GM12878 (cell line): ENCODE measurements around the gene SPTAN1. TPM values are rescaled to one million over a fixed set of nuclear protein-coding genes. Genes with fewer than 3 reads are reported as not detected.

ENCODE experiments used
- ATAC-seq: fragments of 200-7000 bp; cut with Tn5 transposase; 3 replicates; pipeline ENCODE4 v1.9.1; 2020; ENCODE audit warnings: mild to moderate bottlenecking, moderate library complexity
- Bru-seq: library from RNA; stranded (reverse); fragments of 400-500 nt; gene quantifications from one replicate; lab custom pipeline; 2021; lab: Mats Ljungman, UMichigan
- BruChase-seq, 2 experiments: library from RNA; stranded (reverse); fragments of 400-500 nt; gene quantifications; one replicate each; lab custom pipeline; 2021; lab: Mats Ljungman, UMichigan
- BruUV-seq: library from RNA; stranded (reverse); fragments of 400-500 nt; replicated peaks from 2 replicates; lab custom pipeline; 2021; lab: Mats Ljungman, UMichigan
- CTCF ChIA-PET: fragments of 300-600 bp; sonication (Branson Sonifier 250); formaldehyde crosslinking; extraction: SDS; loops from one replicate; lab custom pipeline; 2021; ENCODE audit warnings: inconsistent platforms; lab: Yijun Ruan, JAX
- POLR2A ChIA-PET: fragments of 350-600 bp; formaldehyde crosslinking; extraction: SDS; loops from one replicate; lab custom pipeline; 2021; ENCODE audit warnings: inconsistent platforms; lab: Charles Lee
- RAD21 ChIA-PET: fragments of 300-600 bp; sonication (Branson Sonifier 250); formaldehyde crosslinking; loops from one replicate; lab custom pipeline; 2023; ENCODE audit warnings: antibody characterized with exemption; ENCODE audit not compliant: unreplicated experiment; lab: Charles Lee
- SMC1A ChIA-PET: fragments of 300-600 bp; sonication (Branson Sonifier 250); formaldehyde crosslinking; loops from one replicate; lab custom pipeline; 2023; ENCODE audit not compliant: unreplicated experiment, uncharacterized antibody; lab: Charles Lee
- DNase-seq: peaks from one replicate; pipeline ENCODE4 v3.0.0-alpha.2; 2011; ENCODE audit warnings: low read depth, low spot score
- FAIRE-seq: peaks from 3 replicates; lab custom pipeline; 2011; peaks lifted over from hg19 to GRCh38; lab: Jason Lieb, UNC
- H2AFZ ChIP-seq: 2 replicates; pipeline ENCODE4 v1.6.0; 2011; ENCODE audit warnings: low read depth, low read length, control low read depth; ENCODE audit not compliant: control insufficient read depth
- H3K27ac ChIP-seq: 2 replicates; pipeline ENCODE4 v1.5.1; 2011; ENCODE audit warnings: control low read depth; ENCODE audit not compliant: control insufficient read depth, insufficient read depth
- H3K27me3 ChIP-seq, 2 experiments: replicated peaks in 1 of 2; 2 replicates each; pipeline versions ENCODE4 v1.6.0 to v1.6.1; 2011; ENCODE audit warnings: low read length in 1 of 2; ENCODE audit not compliant: control insufficient read depth in 2 of 2, insufficient read depth in 2 of 2
- H3K36me3 ChIP-seq, 2 experiments: 2 replicates each; pipeline ENCODE4 v1.5.1; 2011; ENCODE audit warnings: low read length in 1 of 2; ENCODE audit not compliant: control insufficient read depth in 2 of 2, insufficient read depth in 2 of 2
- H3K4me1 ChIP-seq: 2 replicates; pipeline ENCODE4 v1.6.1; 2011; ENCODE audit warnings: mild to moderate bottlenecking, low read length, moderate library complexity, mixed read lengths; ENCODE audit not compliant: control insufficient read depth, insufficient read depth
- H3K4me2 ChIP-seq: 2 replicates; pipeline ENCODE4 v1.6.0; 2011; ENCODE audit warnings: control low read depth; ENCODE audit not compliant: control insufficient read depth, insufficient read depth
- H3K4me3 ChIP-seq: fragments of 200-600 bp; sonication (generic); 2 replicates; pipeline ENCODE4 v1.5.1; 2016
- H3K79me2 ChIP-seq: 2 replicates; pipeline ENCODE4 v1.6.0; 2011; ENCODE audit warnings: low read length; ENCODE audit not compliant: control insufficient read depth, insufficient read depth
- H3K9ac ChIP-seq: 2 replicates; pipeline ENCODE4 v1.8.0; 2011; ENCODE audit warnings: low read length, control low read depth, mixed read lengths; ENCODE audit not compliant: control insufficient read depth, insufficient read depth
- H3K9me3 ChIP-seq: replicated peaks from 3 replicates; pipeline ENCODE4 v1.5.1; 2011; ENCODE audit warnings: mild to moderate bottlenecking, low read length; ENCODE audit not compliant: control insufficient read depth, insufficient read depth
- H4K20me1 ChIP-seq: 2 replicates; pipeline ENCODE4 v1.6.0; 2011; ENCODE audit not compliant: control insufficient read depth, insufficient read depth
- ATF7 ChIP-seq: fragments of 450-650 bp; IDR thresholded peaks from 2 replicates; pipeline ENCODE4 v1.6.1; 2016; ENCODE audit warnings: low read depth, mild to moderate bottlenecking
- BACH1 ChIP-seq: fragments of 450-650 bp; IDR thresholded peaks from 2 replicates; pipeline ENCODE4 v1.6.1; 2017; ENCODE audit warnings: mild to moderate bottlenecking, borderline replicate concordance
- CBFB ChIP-seq: IDR thresholded peaks from 2 replicates; pipeline ENCODE4 v1.6.1; 2016; ENCODE audit warnings: antibody characterized with exemption, low read depth
- EGR1 ChIP-seq, 2 experiments: IDR thresholded peaks; 1 replicate in 1 of 2; 2 replicates in 1 of 2; pipeline ENCODE4 v1.6.1; 2011 to 2012; ENCODE audit warnings: low read depth in 2 of 2, low read length in 2 of 2, borderline replicate concordance in 1 of 2, mild to moderate bottlenecking in 1 of 2, moderate library complexity in 1 of 2
- FOXK2 ChIP-seq: fragments of 450-650 bp; IDR thresholded peaks from 2 replicates; pipeline ENCODE4 v1.6.1; 2017; ENCODE audit warnings: mild to moderate bottlenecking, moderate library complexity
- POLR2AphosphoS2 ChIP-seq: IDR thresholded peaks from 2 replicates; pipeline ENCODE4 v1.6.1; 2011; ENCODE audit warnings: low read depth, mild to moderate bottlenecking, low read length, improper control_type of control experiment, moderate library complexity
- SMAD5 ChIP-seq: IDR thresholded peaks from 2 replicates; pipeline ENCODE4 v1.6.1; 2016; ENCODE audit warnings: antibody characterized with exemption, low read depth
- TAF1 ChIP-seq: IDR thresholded peaks from 2 replicates; pipeline ENCODE4 v1.6.1; 2011; ENCODE audit warnings: mild to moderate bottlenecking, low read depth, low read length, borderline replicate concordance
- TCF3 ChIP-seq: IDR thresholded peaks from 2 replicates; pipeline ENCODE4 v1.6.1; 2012; ENCODE audit warnings: low read depth, mild to moderate bottlenecking, low read length, borderline replicate concordance; ENCODE audit not compliant: insufficient read depth
- USF2 ChIP-seq: IDR thresholded peaks from 2 replicates; pipeline ENCODE4 v1.6.1; 2011; ENCODE audit warnings: low read depth, low read length, improper control_type of control experiment, borderline replicate concordance
- ZNF207 ChIP-seq: fragments of 450-650 bp; IDR thresholded peaks from 2 replicates; pipeline ENCODE4 v1.6.1; 2014; ENCODE audit warnings: antibody characterized with exemption, mild to moderate bottlenecking, borderline replicate concordance
- WGBS: methylation state at CpG from one replicate; pipeline ENCODE4 v1.1.6; 2016; ENCODE audit warnings: low lambda C conversion rate; ENCODE audit not compliant: insufficient replicate concordance, insufficient coverage; ENCODE audit errors: missing lambda C conversion rate; 5-methylcytosine and 5-hydroxymethylcytosine counted together
- in situ Hi-C: fragments of 300-500 bp; cut with MboI; formaldehyde crosslinking; loops from 9 replicates; pipeline ENCODE4 v1.14.3; 2018; ENCODE audit warnings: mixed read lengths
- intact Hi-C: fragments of 100-400 bp; cut with micrococcal nuclease; formaldehyde crosslinking; loops from one replicate; pipeline ENCODE4 v1.14.2; 2022; ENCODE audit not compliant: unreplicated experiment
- long read RNA-seq, 2 experiments: library from polyadenylated mRNA; unstranded; transcript quantifications; one replicate each; pipeline ENCODE4 v2.0.0, GENCODE V29; 2019 to 2020
- polyA minus RNA-seq, 3 experiments: library from RNA; depleted of rRNA, polyadenylated mRNA; stranded (reverse); fragments of >200 nt; gene quantifications; 2 replicates each; pipeline ENCODE4 v1.2.3, GENCODE V29; 2011
- polyA plus RNA-seq, 11 experiments: library from polyadenylated mRNA; depleted of rRNA in 4 of 11; unstranded in 6 of 11; stranded (reverse) in 5 of 11; fragments of >200 nt; fragmentation: Nextera tagmentation in 4 of 11; fragmentation: Illumina TruSeq in 1 of 11; extraction: Ambion mirVana in 4 of 11; extraction: Trizol in 1 of 11; gene quantifications; 1 replicate in 1 of 11; 2 replicates in 10 of 11; pipeline versions ENCODE4 v1.2.1 to v1.2.3, GENCODE V29; 2011 to 2016; ENCODE audit warnings: inconsistent platforms in 2 of 11, missing spikeins in 2 of 11, low read depth in 1 of 11
- total RNA-seq, 4 experiments: library from RNA; depleted of rRNA in 3 of 4; stranded (reverse); fragments of >200 nt in 3 of 4; fragmentation: Illumina TruSeq in 1 of 4; extraction: Trizol in 1 of 4; gene quantifications; 2 replicates each; pipeline versions ENCODE4 v1.2.1 to v1.2.3, GENCODE V29; 2013 to 2021
- TF ChIP-seq, protein P1 (sequence below): fragments of 450-650 bp; formaldehyde crosslinking; IDR thresholded peaks from 2 replicates; pipeline ENCODE4 v1.5.0; 2022; ENCODE audit warnings: mild to moderate bottlenecking, missing genetic modification characterization

The SPTAN1 gene
- total RNA-seq (2013; cell fraction: nucleolus; rRNA removed): 455 and 507 TPM in 2 replicates
- total RNA-seq (2014; rRNA removed) (117 and 149 TPM in 2 replicates), total RNA-seq (2014; rRNA removed; fragmentation: Illumina TruSeq; extraction: Trizol) (72.8 and 76.4 TPM in 2 replicates), total RNA-seq (2021) (151 and 156 TPM in 2 replicates), polyA plus RNA-seq (2011; rRNA removed) (77.5 and 123 TPM in 2 replicates), polyA plus RNA-seq (2014; fragmentation: Illumina TruSeq; extraction: Trizol) (52.9 and 70.9 TPM in 2 replicates), polyA plus RNA-seq (2014; fragmentation: Nextera tagmentation; extraction: Ambion mirVana) (10 to 100 TPM; 18.7 to 46.9 TPM), polyA plus RNA-seq (2014; rRNA removed) (104 and 116 TPM in 2 replicates), polyA plus RNA-seq (2016; fragmentation: Nextera tagmentation; extraction: Ambion mirVana) (10 to 100 TPM; 65.0 to 66.1 TPM), polyA minus RNA-seq (2011; rRNA and poly(A)+ RNA removed) (228 and 314 TPM in 2 replicates), Bru-seq, nascent RNA (percentile 78 among the genes with signal in this experiment), BruChase-seq, experiment 1, labeled RNA remaining after a 6-hour chase (percentile 94 among the genes with signal in this experiment), BruChase-seq, experiment 2, labeled RNA remaining after a 2-hour chase (percentile 86 among the genes with signal in this experiment)
- 62.4 TPM for polyA plus RNA-seq (2011; ENCODE audit: low read depth)
- polyA plus RNA-seq (2011; cell fraction: cytosol; rRNA removed): 175 and 179 TPM in 2 replicates
- polyA plus RNA-seq (2011; cell fraction: nucleus; rRNA removed): 662 and 1,244 TPM in 2 replicates
- polyA plus RNA-seq (2012): 83.4 and 103 TPM in 2 replicates
- 87.0 and 88.2 TPM in 2 replicates for polyA minus RNA-seq (2011; cell fraction: cytosol; rRNA and poly(A)+ RNA removed)
- polyA minus RNA-seq (2011; cell fraction: nucleus; rRNA and poly(A)+ RNA removed): 230 and 517 TPM in 2 replicates
- long read RNA-seq, experiment 1, partial matches to known transcripts: 2 of 4 reads
- long read RNA-seq, experiment 1, other reads (novel, unspliced or antisense): 1 of 4 reads
- long read RNA-seq, experiment 2, partial matches to known transcripts: 38 of 44 reads
- long read RNA-seq, experiment 2, other reads (novel, unspliced or antisense): 4 of 44 reads

GRCh38 chr9:128552153-128552743 is at the start of gene SPTAN1:
SPTAN1 (plus strand) TSS chr9:128552587; CDS start chr9:128566741, 14,154 bp downstream.
- ChIA-PET CTCF (interaction anchor here (0.9 to 3.2 kb wide), 4 partner anchors 11 to 363 kb away, joined by 3 to 10 read pairs (median 4); no protein-coding TSS in a partner anchor), POLR2A (interaction anchor here (0.6 to 3.8 kb wide), 13 partner anchors 8 to 396 kb away, joined by 3 to 19 read pairs (median 4); partner anchors contain the start of genes CERCAM, GLE1, ODF2 and URM1), SMC1A (interaction anchor here (1.0 to 4.5 kb wide), 4 partner anchors 40 to 132 kb away, joined by 3 to 20 read pairs (median 3); partner anchors contain the start of gene GLE1), RAD21 (interaction anchor here (1.2 to 1.7 kb wide), 4 partner anchors 40 to 132 kb away, joined by 4 to 7 read pairs (median 4); partner anchors contain the start of gene GLE1)
- intact Hi-C loops: loop anchor here (5.0 to 10.0 kb wide), 2 partner anchors 45 to 133 kb away; partner anchors contain the start of gene SET
- Histone ChIP-seq H3K4me1 (peaks cover 23% of the 10 kb centered on the region), H3K27me3 (no peaks in the 10 kb centered on the region), H3K79me2 (peaks cover 41% of the 10 kb centered on the region), H3K9me3 (no peaks in the 10 kb centered on the region), H2AFZ (peak within 1 kb of the TSS; percentile 91), H4K20me1 (no peaks in the 10 kb centered on the region), H3K4me3 (peak within 1 kb of the TSS; percentile 92), H3K4me2 (peak within 1 kb of the TSS; percentile 84), H3K27ac (peak within 1 kb of the TSS; percentile 60), H3K36me3 (no peaks in the 10 kb centered on the region), H3K9ac (peak within 1 kb of the TSS; percentile 72)
- FAIRE-seq (no peak), ATAC-seq (peak; percentile 85), DNase-seq (peak; percentile 60)
- no TSS peak for BruUV-seq
- 2% methylated on average over 68 of the region's 81 CpGs for WGBS
- in situ Hi-C loops: no loop called here
- TF ChIP-seq FOXK2 (no peak), BACH1 (peak; percentile 96), POLR2AphosphoS2 (peak; percentile 98), ZNF207 (peak; percentile 49; the same call in 1 of the 2 replicates), EGR1 (IDR thresholded peaks at IDR 0.05; ENCODE audit: borderline replicate concordance in 1 of 2, low read depth in 2 of 2, low read length in 2 of 2) (peak in 1 of 2 experiments; percentile 89; a peak in 2 of 3 replicates), TAF1 (peak; percentile 93), ATF7 (no peak; the same call in 1 of the 2 replicates), TCF3 (peak; percentile 93), CBFB (peak; percentile 68; the same call in 1 of the 2 replicates), SMAD5 (peak; percentile 97), USF2 (no peak)
- TF ChIP-seq, protein P1, sequence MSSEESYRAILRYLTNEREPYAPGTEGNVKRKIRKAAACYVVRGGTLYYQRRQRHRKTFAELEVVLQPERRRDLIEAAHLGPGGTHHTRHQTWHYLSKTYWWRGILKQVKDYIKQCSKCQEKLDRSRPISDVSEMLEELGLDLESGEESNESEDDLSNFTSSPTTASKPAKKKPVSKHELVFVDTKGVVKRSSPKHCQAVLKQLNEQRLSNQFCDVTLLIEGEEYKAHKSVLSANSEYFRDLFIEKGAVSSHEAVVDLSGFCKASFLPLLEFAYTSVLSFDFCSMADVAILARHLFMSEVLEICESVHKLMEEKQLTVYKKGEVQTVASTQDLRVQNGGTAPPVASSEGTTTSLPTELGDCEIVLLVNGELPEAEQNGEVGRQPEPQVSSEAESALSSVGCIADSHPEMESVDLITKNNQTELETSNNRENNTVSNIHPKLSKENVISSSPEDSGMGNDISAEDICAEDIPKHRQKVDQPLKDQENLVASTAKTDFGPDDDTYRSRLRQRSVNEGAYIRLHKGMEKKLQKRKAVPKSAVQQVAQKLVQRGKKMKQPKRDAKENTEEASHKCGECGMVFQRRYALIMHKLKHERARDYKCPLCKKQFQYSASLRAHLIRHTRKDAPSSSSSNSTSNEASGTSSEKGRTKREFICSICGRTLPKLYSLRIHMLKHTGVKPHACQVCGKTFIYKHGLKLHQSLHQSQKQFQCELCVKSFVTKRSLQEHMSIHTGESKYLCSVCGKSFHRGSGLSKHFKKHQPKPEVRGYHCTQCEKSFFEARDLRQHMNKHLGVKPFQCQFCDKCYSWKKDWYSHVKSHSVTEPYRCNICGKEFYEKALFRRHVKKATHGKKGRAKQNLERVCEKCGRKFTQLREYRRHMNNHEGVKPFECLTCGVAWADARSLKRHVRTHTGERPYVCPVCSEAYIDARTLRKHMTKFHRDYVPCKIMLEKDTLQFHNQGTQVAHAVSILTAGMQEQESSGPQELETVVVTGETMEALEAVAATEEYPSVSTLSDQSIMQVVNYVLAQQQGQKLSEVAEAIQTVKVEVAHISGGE (CRISPR knock-in tag): no peak
